Right lobe of liver (tissue), 4 donors: Measurements from ENCODE around the gene IDI1.

Source experiments
- POLR2A ChIP-seq: fragments of 450-650 bp; IDR thresholded peaks from one replicate; pipeline ENCODE4 v1.6.1; 2017; ENCODE audit warnings: antibody characterized with exemption, mild to moderate bottlenecking
- TF ChIP-seq, protein P1 (sequence below), 4 donors: fragments of 200-600 bp in 3 of 4; fragments of 450-650 bp in 1 of 4; IDR thresholded peaks; one replicate each; pipeline versions ENCODE4 v1.5.1 to v1.8.0; 2016 to 2022; ENCODE audit warnings: antibody characterized with exemption in 4 of 4, mild to moderate bottlenecking in 2 of 4
- donor health status: DM: no; HTN: no; CAD: no.
- donor health status: DM: no; HTN: no; CAD: no.
- donor health status: DM: no; HTN: yes; CAD: no.

GRCh38 chr10:1009071-1009494, 39.8 kb downstream of the IDI1 start:
- TF ChIP-seq, protein P1, sequence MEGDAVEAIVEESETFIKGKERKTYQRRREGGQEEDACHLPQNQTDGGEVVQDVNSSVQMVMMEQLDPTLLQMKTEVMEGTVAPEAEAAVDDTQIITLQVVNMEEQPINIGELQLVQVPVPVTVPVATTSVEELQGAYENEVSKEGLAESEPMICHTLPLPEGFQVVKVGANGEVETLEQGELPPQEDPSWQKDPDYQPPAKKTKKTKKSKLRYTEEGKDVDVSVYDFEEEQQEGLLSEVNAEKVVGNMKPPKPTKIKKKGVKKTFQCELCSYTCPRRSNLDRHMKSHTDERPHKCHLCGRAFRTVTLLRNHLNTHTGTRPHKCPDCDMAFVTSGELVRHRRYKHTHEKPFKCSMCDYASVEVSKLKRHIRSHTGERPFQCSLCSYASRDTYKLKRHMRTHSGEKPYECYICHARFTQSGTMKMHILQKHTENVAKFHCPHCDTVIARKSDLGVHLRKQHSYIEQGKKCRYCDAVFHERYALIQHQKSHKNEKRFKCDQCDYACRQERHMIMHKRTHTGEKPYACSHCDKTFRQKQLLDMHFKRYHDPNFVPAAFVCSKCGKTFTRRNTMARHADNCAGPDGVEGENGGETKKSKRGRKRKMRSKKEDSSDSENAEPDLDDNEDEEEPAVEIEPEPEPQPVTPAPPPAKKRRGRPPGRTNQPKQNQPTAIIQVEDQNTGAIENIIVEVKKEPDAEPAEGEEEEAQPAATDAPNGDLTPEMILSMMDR (IDR thresholded peaks at IDR 0.05) = no peak
- TF ChIP-seq POLR2A = no peak
